A549 (cell line): ENCODE measurements around the gene ZNRD2. TPM values are rescaled to one million over a fixed set of nuclear protein-coding genes. Genes with fewer than 3 reads are reported as not detected.

Experiments used
- ATAC-seq, 2 experiments: fragments of 200-7000 bp in 1 of 2; fragments of >200 bp in 1 of 2; cut with Nextera tagmentation in 1 of 2; cut with Tn5 transposase in 1 of 2; 3 replicates each; pipeline versions ENCODE4 v1.8.0 to v1.9.1; 2018 to 2020; ENCODE audit warnings: mild to moderate bottlenecking in 1 of 2, moderate library complexity in 1 of 2
- CTCF ChIA-PET: fragments of 300-600 bp; sonication (Branson Sonifier 250); formaldehyde crosslinking; extraction: SDS; loops from one replicate; lab custom pipeline; 2021; ENCODE audit warnings: antibody characterized with exemption, inconsistent platforms; lab: Yijun Ruan, JAX
- POLR2A ChIA-PET: fragments of 350-600 bp; formaldehyde crosslinking; extraction: SDS; loops from one replicate; lab custom pipeline; 2021; ENCODE audit warnings: antibody characterized with exemption, inconsistent platforms; lab: Yijun Ruan, JAX
- DNase-seq, 2 experiments: peaks; one replicate each; pipeline versions ENCODE4 v3.0.0 to v3.0.0-alpha.2; 2011 to 2016; ENCODE audit warnings: low read depth in 1 of 2, low spot score in 1 of 2
- FAIRE-seq: peaks from 2 replicates; lab custom pipeline; 2011; peaks lifted over from hg19 to GRCh38; lab: Jason Lieb, UNC
- H3K27ac ChIP-seq, 2 experiments: fragments of >200 bp; sonication (Bioruptor Twin); formaldehyde crosslinking; 3 replicates each; pipeline ENCODE4 v1.5.1; 2016 to 2017
- H3K4me1 ChIP-seq: fragments of >200 bp; sonication (Bioruptor Twin); formaldehyde crosslinking; 3 replicates; pipeline ENCODE4 v1.6.1; 2016
- H3K4me2 ChIP-seq: fragments of >200 bp; sonication (Bioruptor Twin); formaldehyde crosslinking; 3 replicates; pipeline ENCODE4 v1.6.1; 2016
- H3K4me3 ChIP-seq: fragments of >200 bp; sonication (Bioruptor Twin); formaldehyde crosslinking; 3 replicates; pipeline ENCODE4 v1.5.1; 2016
- H3K9me3 ChIP-seq: fragments of >200 bp; sonication (Bioruptor Twin); formaldehyde crosslinking; 3 replicates; pipeline ENCODE4 v1.6.1; 2016
- BHLHE40 ChIP-seq: IDR thresholded peaks from 2 replicates; pipeline ENCODE4 v1.6.1; 2012; ENCODE audit warnings: low read depth, low read length, inconsistent platforms
- CEBPB ChIP-seq, 2 experiments: fragments of >200 bp in 1 of 2; sonication (Bioruptor Twin) in 1 of 2; formaldehyde crosslinking in 1 of 2; IDR thresholded peaks; 2 replicates each; pipeline ENCODE4 v1.6.1; 2012 to 2016
- CHD4 ChIP-seq: fragments of 200-600 bp; sonication (generic); IDR thresholded peaks from 2 replicates; pipeline ENCODE4 v1.6.1; 2016; ENCODE audit warnings: antibody characterized with exemption, mild to moderate bottlenecking, borderline replicate concordance
- E2F6 ChIP-seq: IDR thresholded peaks from 2 replicates; pipeline ENCODE4 v1.6.1; 2012; ENCODE audit warnings: low read depth, borderline replicate concordance
- FOSB ChIP-seq: fragments of 250-450 bp; sonication (Bioruptor Pico); IDR thresholded peaks from 2 replicates; pipeline ENCODE4 v1.5.0; 2020; ENCODE audit warnings: mild to moderate bottlenecking, moderate library complexity
- HEYL ChIP-seq: fragments of 250-450 bp; sonication (Bioruptor Pico); IDR thresholded peaks from 2 replicates; pipeline ENCODE4 v1.8.0; 2021; ENCODE audit warnings: mild to moderate bottlenecking, moderate library complexity
- HOXB5 ChIP-seq: fragments of 250-450 bp; sonication (Bioruptor Pico); IDR thresholded peaks from 2 replicates; pipeline ENCODE4 v1.5.0; 2020; ENCODE audit warnings: mild to moderate bottlenecking, moderate library complexity
- MAFK ChIP-seq: fragments of 450-650 bp; IDR thresholded peaks from 2 replicates; pipeline ENCODE4 v1.6.1; 2014; ENCODE audit not compliant: partially characterized antibody
- MAX ChIP-seq: IDR thresholded peaks from 2 replicates; pipeline ENCODE4 v1.6.1; 2012
- NFE2L2 ChIP-seq: fragments of 150-350 bp; conservative IDR thresholded peaks from 2 replicates; pipeline ENCODE4 v1.6.1; 2014; ENCODE audit warnings: low read length
- NPAS2 ChIP-seq: fragments of 250-450 bp; sonication (Bioruptor Pico); IDR thresholded peaks from 2 replicates; pipeline ENCODE4 v1.8.0; 2022; ENCODE audit warnings: mild to moderate bottlenecking, moderate library complexity, borderline replicate concordance
- NR3C1 ChIP-seq: fragments of >200 bp; sonication (Bioruptor Twin); formaldehyde crosslinking; IDR thresholded peaks from 3 replicates; pipeline ENCODE4 v1.6.1; 2017
- PHF8 ChIP-seq: fragments of 200-600 bp; sonication (generic); IDR thresholded peaks from 2 replicates; pipeline ENCODE4 v1.6.1; 2016; ENCODE audit warnings: low read depth, mild to moderate bottlenecking, antibody characterized with exemption, moderate library complexity, borderline replicate concordance
- RARB ChIP-seq: fragments of 250-450 bp; sonication (Bioruptor Pico); IDR thresholded peaks from 2 replicates; pipeline ENCODE4 v1.8.0; 2021; ENCODE audit warnings: mild to moderate bottlenecking, moderate library complexity
- REST ChIP-seq: fragments of 200-600 bp; sonication (generic); IDR thresholded peaks from 2 replicates; pipeline ENCODE4 v1.6.1; 2016; ENCODE audit warnings: antibody characterized with exemption, mild to moderate bottlenecking, moderate library complexity
- RFX5 ChIP-seq: fragments of 450-650 bp; IDR thresholded peaks from 2 replicates; pipeline ENCODE4 v1.7.1; 2014; ENCODE audit warnings: antibody characterized with exemption, mild to moderate bottlenecking, moderate library complexity
- TP53 ChIP-seq: fragments of 250-450 bp; sonication (Bioruptor Pico); IDR thresholded peaks from 2 replicates; pipeline ENCODE4 v1.5.0; 2021; ENCODE audit warnings: mild to moderate bottlenecking, moderate library complexity
- USF2 ChIP-seq: fragments of 450-650 bp; IDR thresholded peaks from 2 replicates; pipeline ENCODE4 v1.6.1; 2014; ENCODE audit warnings: antibody characterized with exemption
- ZFP36 ChIP-seq: fragments of 450-650 bp; IDR thresholded peaks from 2 replicates; pipeline ENCODE4 v1.6.1; 2014; ENCODE audit warnings: borderline replicate concordance; ENCODE audit not compliant: partially characterized antibody
- ZNF302 ChIP-seq: fragments of 250-450 bp; sonication (Bioruptor Pico); IDR thresholded peaks from 2 replicates; pipeline ENCODE4 v1.9.0; 2021; ENCODE audit warnings: inconsistent platforms, mild to moderate bottlenecking, moderate library complexity
- ZSCAN20 ChIP-seq: fragments of 250-450 bp; sonication (Bioruptor Pico); IDR thresholded peaks from 2 replicates; pipeline ENCODE4 v1.8.0; 2022; ENCODE audit warnings: mild to moderate bottlenecking, moderate library complexity
- whole genome bisulfite sequencing: methylation state at CpG from one replicate; pipeline ENCODE4 v1.1.6; 2017; ENCODE audit errors: missing lambda C conversion rate; 5-methylcytosine and 5-hydroxymethylcytosine counted together
- polyA plus RNA-seq, 4 experiments: library from polyadenylated mRNA; depleted of rRNA in 3 of 4; stranded (reverse); fragments of >200 nt; fragmentation: RNase III in 1 of 4; extraction: RNeasy Plus Mini Kit Qiagen cat#74134 plus additional on column Dnase treatment in 1 of 4; gene quantifications; 2 replicates in 3 of 4; 3 replicates in 1 of 4; pipeline ENCODE4 v1.2.3, GENCODE V29; 2011 to 2017

ZNRD2 gene
- polyA plus RNA-seq, 2 of the 4 experiments (the other 2 are of a cell fraction), result 28.2 to 66.1 TPM

GRCh38 chr11:65552388-65552951 lies 17.8 kb upstream of the ZNRD2 start:
- 71% methylated on average over 8 of the region's 9 CpGs for WGBS
- FAIRE-seq, result no peak
- Histone ChIP-seq H3K9me3 (no peaks in the 10 kb centered on the region), H3K4me3 (no peak overlapping the region), H3K4me2 (peak overlapping the region; percentile 7; the same call in 1 of the 3 replicates), H3K4me1 (peaks cover 54% of the 10 kb centered on the region), H3K27ac (peak overlapping the region in 1 of 2 experiments; percentile 99; a peak in 1 of 6 replicates)
- CTCF ChIA-PET, result interaction anchor here (0.5 to 8.0 kb wide), 22 partner anchors 9 to 478 kb away, joined by 3 to 148 read pairs (median 5); partner anchors contain the start of genes EHBP1L1, FAM89B, SCYL1 and ZNRD2
- no peak for ATAC-seq
- TF ChIP-seq USF2 (peak; percentile 76), E2F6 (no peak)
- POLR2A ChIA-PET, result interaction anchor here (1.2 kb wide), 1 partner anchor 11 kb away, joined by 6 read pairs; no protein-coding TSS in a partner anchor
- DNase-seq, result no peak

- no peak for DNase-seq
- H3K27ac ChIP-seq, result peak overlapping the region in 1 of 2 experiments; percentile 99; a peak in 3 of 6 replicates
These were observed 16.8 kb upstream of the ZNRD2 start for GRCh38 chr11:65553301-65554001.

GRCh38 chr11:65554057-65554818 lies 16.0 kb upstream of the ZNRD2 start:
- no peak for DNase-seq
- ChIA-PET CTCF (interaction anchor here (1.4 to 8.0 kb wide), 5 partner anchors 12 to 43 kb away, joined by 4 to 148 read pairs (median 9); partner anchors contain the start of genes FAM89B, SCYL1 and ZNRD2), POLR2A (interaction anchor here (0.5 to 1.0 kb wide), 3 partner anchors 16 to 199 kb away, joined by 3 read pairs; partner anchors contain the start of gene ZNRD2)
- no peaks in the 10 kb centered on the region for H3K9me3 ChIP-seq
- H3K4me2 ChIP-seq, result peak overlapping the region; percentile 98; the same call in 2 of the 3 replicates
- 88% methylated on average over 14 of the region's 27 CpGs for whole genome bisulfite sequencing
- no peak for FAIRE-seq
- H3K4me1 ChIP-seq, result peaks cover 61% of the 10 kb centered on the region
- peak overlapping the region; percentile 94 to 99; a peak in 5 of 6 replicates for H3K27ac ChIP-seq
- no peak for ATAC-seq
- H3K4me3 ChIP-seq, result no peak overlapping the region
- TF ChIP-seq ZFP36 (no peak), USF2 (no peak), RARB (CRISPR knock-in tag) (no peak), PHF8 (no peak), REST (no peak), NFE2L2 (no peak), HEYL (no peak), CHD4 (no peak), ZNF302 (no peak), MAX (no peak), RFX5 (no peak), MAFK (no peak), NR3C1 (no peak), FOSB (no peak), CEBPB (IDR thresholded peaks at IDR 0.05) (no peak)

More at GRCh38 chr11:65553301-65554001, 16.8 kb upstream of the ZNRD2 start:
- 66% methylated on average over 17 of the region's 37 CpGs for WGBS
- FAIRE-seq, result no peak
- no peak overlapping the region for H3K4me2 ChIP-seq
- H3K4me3 ChIP-seq, result no peak overlapping the region
- POLR2A ChIA-PET, result interaction anchor here (0.5 kb wide), 1 partner anchor 45 kb away, joined by 3 read pairs; no protein-coding TSS in a partner anchor
- H3K9me3 ChIP-seq, result no peaks in the 10 kb centered on the region
- H3K4me1 ChIP-seq, result peaks cover 54% of the 10 kb centered on the region
- ATAC-seq, result no peak
- no peak for TF ChIP-seq TP53 (CRISPR knock-in tag)
- no peak for TF ChIP-seq HOXB5
- TF ChIP-seq E2F6, result no peak
- TF ChIP-seq HEYL, result no peak
- TF ChIP-seq PHF8, result no peak
- no peak for TF ChIP-seq ZSCAN20 (CRISPR knock-in tag)
- no peak for TF ChIP-seq NPAS2 (CRISPR knock-in tag)
- TF ChIP-seq BHLHE40, result no peak
- CTCF ChIA-PET, result interaction anchor here (1.1 to 8.0 kb wide), 6 partner anchors 8 to 201 kb away, joined by 3 to 148 read pairs (median 28); partner anchors contain the start of genes EHBP1L1, FAM89B and ZNRD2
